Measurements from ENCODE around the gene FOXL3.

FOXL3 gene

DNA sequence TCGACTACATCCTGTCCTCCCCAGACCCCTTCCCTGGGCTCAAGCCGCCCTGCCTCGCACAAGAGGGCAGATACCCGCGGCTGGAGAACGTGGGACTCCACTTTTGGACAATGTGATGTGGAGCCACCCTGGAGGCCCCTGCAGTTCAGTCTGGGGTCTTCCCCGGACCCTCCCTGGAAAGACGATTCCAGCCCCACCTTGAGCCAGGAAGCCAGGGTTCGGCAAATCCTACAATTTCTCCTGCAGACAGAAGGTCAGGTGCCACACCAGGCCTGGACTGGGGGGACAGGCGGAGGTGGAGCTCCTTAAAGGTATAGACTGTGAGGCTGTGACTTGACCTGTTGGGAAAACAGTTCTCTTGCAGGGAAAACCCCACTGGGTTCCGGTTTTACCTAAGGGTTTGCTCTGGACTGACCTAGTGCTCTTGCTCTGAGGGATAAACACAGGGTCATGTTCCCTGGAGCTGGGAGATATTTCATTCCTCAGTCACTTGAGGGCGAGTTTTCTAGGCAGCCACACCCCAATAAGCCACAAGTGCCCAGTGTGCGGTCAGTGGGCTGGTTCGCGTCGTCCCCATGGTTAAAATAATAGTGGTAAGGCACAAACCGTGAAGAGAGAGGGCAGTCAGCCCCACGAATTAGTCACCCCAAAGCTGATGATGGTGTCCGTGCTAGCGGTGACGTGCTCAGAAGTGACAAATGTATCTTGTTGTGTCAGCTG lies 1.6 kb downstream of the FOXL3 start:
- H3K4me3 ChIP-seq (ENCODE audit: low read depth, low read length): no peak overlapping the region
- DNase-seq (ENCODE audit: low read depth): no peak
- TF ChIP-seq CTCF (conservative IDR thresholded peaks at IDR 0.05; ENCODE audit: low read depth, low read length): no peak

- no peak for DNase-seq (ENCODE audit: low read depth)
- TF ChIP-seq CTCF (conservative IDR thresholded peaks at IDR 0.05; ENCODE audit: low read depth, low read length): no peak
- H3K4me3 ChIP-seq (ENCODE audit: low read depth, low read length): no peak overlapping the region
These were observed 2.3 kb downstream of the FOXL3 start for GRCh38 chr7:292226-292625.

DNA sequence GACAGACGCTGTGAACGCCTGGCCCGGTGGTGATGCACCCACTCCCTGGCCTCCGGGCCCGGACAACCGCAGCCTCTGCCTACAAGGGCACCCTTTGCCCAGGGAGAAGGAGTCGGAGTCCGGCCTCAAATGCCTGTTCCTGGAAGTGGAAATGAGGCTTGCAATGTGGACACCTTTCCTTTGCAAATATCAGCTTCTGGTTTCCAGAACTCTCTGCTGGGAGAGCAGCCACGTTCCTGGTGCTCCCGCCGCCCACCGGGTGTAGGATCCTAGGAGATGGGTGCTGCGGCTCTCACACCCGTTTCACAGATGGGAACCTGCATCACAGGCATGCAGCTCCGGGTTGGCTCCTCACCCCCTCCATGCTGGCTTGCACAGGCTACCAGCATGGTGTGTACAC lies 2.9 kb downstream of the FOXL3 start:
- TF ChIP-seq CTCF (conservative IDR thresholded peaks at IDR 0.05; ENCODE audit: low read depth, low read length): no peak
- DNase-seq (ENCODE audit: low read depth): no peak
- no peak overlapping the region for H3K4me3 ChIP-seq (ENCODE audit: low read depth, low read length)

DNA sequence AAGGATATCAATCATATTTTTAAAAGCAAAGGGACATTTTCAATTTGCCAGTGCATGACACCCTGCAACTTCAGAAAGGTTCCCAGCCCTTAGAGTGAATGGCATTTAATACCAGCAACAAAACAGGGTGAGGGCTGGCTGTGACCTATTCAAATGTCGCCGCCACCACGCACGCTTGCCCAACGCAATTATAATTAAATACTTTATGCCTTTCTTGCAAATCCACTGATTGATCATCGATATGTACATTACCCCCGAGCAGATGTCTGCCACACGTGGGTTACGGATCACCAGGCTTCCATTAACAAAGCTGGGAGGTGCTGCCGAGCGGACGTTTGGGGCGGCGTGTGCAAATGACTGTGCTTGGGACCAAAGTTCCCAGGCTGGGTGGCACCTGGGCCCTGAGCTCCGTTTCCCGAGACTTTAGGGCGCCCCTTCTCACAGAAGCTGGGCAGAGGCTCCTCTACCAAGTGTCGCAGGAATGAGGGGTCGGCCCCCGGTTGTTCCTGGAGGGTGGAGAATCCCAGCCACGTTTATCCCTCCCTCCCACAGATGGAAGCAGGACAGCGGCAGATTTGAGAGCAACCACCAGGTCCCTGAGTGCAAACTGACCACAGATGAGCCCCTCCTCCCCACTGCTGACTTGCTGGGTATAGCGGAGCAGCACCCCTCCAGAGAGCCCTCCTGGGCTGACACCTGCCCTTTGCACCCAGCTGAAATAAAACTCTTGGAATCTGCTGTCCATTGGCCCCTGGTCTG lies 3.9 kb downstream of the FOXL3 start:
- DNase-seq (ENCODE audit: low read depth): no peak
- H3K4me3 ChIP-seq (ENCODE audit: low read depth, low read length): no peak overlapping the region
- TF ChIP-seq CTCF (conservative IDR thresholded peaks at IDR 0.05; ENCODE audit: low read depth, low read length): no peak

DNA sequence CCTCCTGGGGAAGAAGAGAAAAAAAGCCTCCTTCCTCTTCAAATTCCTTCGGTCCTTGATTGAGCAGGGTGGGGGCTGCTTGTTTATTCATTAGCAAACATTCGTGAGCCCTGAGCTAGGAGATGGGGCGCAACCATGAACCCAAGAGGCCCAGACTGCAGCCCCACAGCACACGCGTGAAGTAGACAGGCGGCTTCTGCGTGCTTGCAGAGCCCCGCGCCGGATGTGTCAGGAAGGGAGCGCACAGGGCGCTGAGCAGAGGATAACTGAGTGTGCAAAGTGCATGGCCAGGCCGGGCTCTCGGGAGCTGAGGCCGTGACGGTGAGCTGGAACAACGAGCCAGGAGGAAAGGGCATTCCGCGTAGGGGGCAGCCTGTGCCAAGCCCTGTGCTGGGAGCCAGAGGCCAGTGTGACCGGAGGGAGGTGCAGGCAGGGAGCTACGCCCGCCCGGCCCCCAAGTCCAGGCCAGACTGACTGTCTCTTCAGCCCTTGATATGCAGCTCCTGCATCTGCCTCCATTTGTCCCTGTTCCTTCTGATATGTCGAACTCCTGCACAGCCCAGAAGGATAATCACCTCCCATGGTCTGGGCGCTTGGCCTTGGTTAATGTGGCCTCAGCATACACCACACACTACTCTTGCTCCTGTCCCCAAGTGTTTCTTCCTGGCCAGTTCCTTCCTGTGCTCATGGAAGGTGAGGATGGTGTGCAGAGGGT lies 4.6 kb downstream of the FOXL3 start:
- no peak overlapping the region for H3K4me3 ChIP-seq (ENCODE audit: low read depth, low read length)
- TF ChIP-seq CTCF (conservative IDR thresholded peaks at IDR 0.05; ENCODE audit: low read depth, low read length): no peak
- no peak for DNase-seq (ENCODE audit: low read depth)

- no peak overlapping the region for H3K4me3 ChIP-seq (ENCODE audit: low read depth, low read length)
- DNase-seq (ENCODE audit: low read depth): no peak
- TF ChIP-seq CTCF (conservative IDR thresholded peaks at IDR 0.05; ENCODE audit: low read depth, low read length): no peak
These were observed 5.5 kb downstream of the FOXL3 start for GRCh38 chr7:295155-296154.
